ENCODE measurements around the gene MYG1. TPM values are rescaled to one million over a fixed set of nuclear protein-coding genes. Genes with fewer than 3 reads are reported as not detected.

MYG1 gene
- total and polyA plus RNA-seq, 2 donors (not counting 3 experiments of a cell fraction or from before 2014, with no cell fraction given) = 65.5 to 65.8 TPM

GRCh38 chr12:53333289-53333688 is 33.8 kb downstream of the MYG1 start:
- H3K4me1 ChIP-seq (ENCODE audit: control insufficient read depth, extremely low read depth, insufficient read depth, low read length) = no peaks in the 10 kb centered on the region
- no peak overlapping the region for H3K4me2 ChIP-seq (ENCODE audit: insufficient read depth, low read length)
- DNase-seq (ENCODE audit: low read depth, low spot score) (no peak), FAIRE-seq (no peak)
- no peak overlapping the region for H3K4me3 ChIP-seq (replicated peaks in 1 of 3; ENCODE audit: insufficient read depth in 1 of 3, low read depth in 1 of 3, low read length in 3 of 3)
- no TSS peak for BruUV-seq (replicated peaks)
- H3K9ac ChIP-seq (replicated peaks; ENCODE audit: extremely low read depth, insufficient read depth, low read length) = no peak overlapping the region
- H3K9me1 ChIP-seq (replicated peaks; ENCODE audit: control insufficient read depth, extremely low read depth, insufficient read depth, low read length) = no peaks in the 10 kb centered on the region
- H4K20me1 ChIP-seq (replicated peaks; ENCODE audit: control insufficient read depth, extremely low read depth, insufficient read depth, low read length) = no peaks in the 10 kb centered on the region
- H2AFZ ChIP-seq (ENCODE audit: low read depth, low read length) = no peak overlapping the region
- no peak overlapping the region for H3K27ac ChIP-seq (ENCODE audit: insufficient read depth, low read depth, low read length)
- H3K27me3 ChIP-seq (ENCODE audit: control insufficient read depth in 2 of 2, insufficient read depth in 2 of 2, low read length in 2 of 2) = peaks cover 17 to 22% of the 10 kb centered on the region in 2 experiments
- dilution Hi-C loops (cut with MboI; ENCODE audit: extremely low pct_ligation_motif_present, low sequenced_read_pairs) = no loop called here
- H3K79me2 ChIP-seq (ENCODE audit: control insufficient read depth, insufficient read depth, low read length) = no peaks in the 10 kb centered on the region
- CTCF ChIA-PET = interaction anchor here (1.0 to 1.9 kb wide), 4 partner anchors 12 to 88 kb away, joined by 3 to 8 read pairs (median 6); partner anchors contain the start of gene AAAS
- H3K9me3 ChIP-seq (replicated peaks; ENCODE audit: control insufficient read depth, insufficient read depth, low read length) = no peaks in the 10 kb centered on the region
- TF ChIP-seq FOS (IDR thresholded peaks at IDR 0.05; ENCODE audit: borderline replicate concordance, insufficient read depth, low read length) = no peak
- TF ChIP-seq JUN (IDR thresholded peaks at IDR 0.05; ENCODE audit: borderline replicate concordance, insufficient read depth, insufficient read length, low read depth) = no peak
- no peak for TF ChIP-seq POLR2AphosphoS5 (IDR thresholded peaks at IDR 0.05; ENCODE audit: insufficient read depth, low read depth, low read length)
- TF ChIP-seq MYC (IDR thresholded peaks at IDR 0.05; ENCODE audit: low read depth, low read length) = no peak
- TF ChIP-seq CTCF (IDR thresholded peaks at IDR 0.05; ENCODE audit: extremely low read depth in 1 of 2, insufficient read depth in 1 of 2, low read depth in 1 of 2, low read length in 2 of 2) = no peak
- no peak for TF ChIP-seq GATA2 (IDR thresholded peaks at IDR 0.05; ENCODE audit: insufficient read depth, insufficient read length, low read depth, low read length)
- TF ChIP-seq EZH2 (IDR thresholded peaks at IDR 0.05; ENCODE audit: borderline replicate concordance, low read depth, low read length, severe bottlenecking) = no peak
- TF ChIP-seq MAX (IDR thresholded peaks at IDR 0.05; ENCODE audit: insufficient read depth, insufficient read length) = no peak
- no peaks in the 10 kb centered on the region for H3K36me3 ChIP-seq (ENCODE audit: control insufficient read depth in 2 of 2, extremely low read depth in 1 of 2, insufficient read depth in 2 of 2, low read length in 2 of 2)
- POLR2A ChIA-PET = no interaction called here
- intact Hi-C loops (cut with micrococcal nuclease) = no loop called here

Data from endothelial cell of umbilical vein (primary cell).